Esophagus muscularis mucosa (tissue), 3 donors: ENCODE measurements around the gene CD40LG.

Experiments
- CTCF ChIP-seq, 3 experiments: fragments of 200-600 bp in 2 of 3; fragments of 450-650 bp in 1 of 3; sonication (generic) in 2 of 3; IDR thresholded peaks; one replicate each; pipeline ENCODE4 v1.5.1; 2017 to 2019; ENCODE audit warnings: antibody characterized with exemption in 3 of 3, mild to moderate bottlenecking in 2 of 3, moderate library complexity in 1 of 3
- EP300 ChIP-seq: sonication (generic); formaldehyde crosslinking; IDR thresholded peaks from one replicate; pipeline ENCODE4 v1.6.1; 2017; ENCODE audit warnings: antibody characterized with exemption

- no peak for TF ChIP-seq EP300
- no peak for TF ChIP-seq CTCF (IDR thresholded peaks at IDR 0.05)
Observed at GRCh38 chrX:136635235-136635634, 12.7 kb upstream of the CD40LG start.
